RWPE2 (cell line): ENCODE measurements around the gene MCM9.

Experiments
- ATAC-seq: fragments of 200-7000 bp; cut with Tn5 transposase; 3 replicates; pipeline ENCODE4 v1.9.1; 2021; ENCODE audit warnings: low read depth
- DNase-seq: peaks from one replicate; pipeline ENCODE4 v3.0.0-alpha.2; 2020; ENCODE audit warnings: low spot score
- H3K27ac ChIP-seq: fragments of 450-650 bp; 2 replicates; pipeline ENCODE4 v1.5.1; 2017; ENCODE audit warnings: mild to moderate bottlenecking; ENCODE audit not compliant: poor library complexity, severe bottlenecking
- H3K27me3 ChIP-seq: fragments of 250-450 bp; sonication (Bioruptor Pico); 2 replicates; pipeline ENCODE4 v1.5.1; 2021; ENCODE audit warnings: mild to moderate bottlenecking, moderate library complexity; ENCODE audit not compliant: insufficient read depth, poor library complexity, severe bottlenecking
- H3K36me3 ChIP-seq: fragments of 250-450 bp; sonication (Bioruptor Pico); 2 replicates; pipeline ENCODE4 v1.5.1; 2020; ENCODE audit warnings: low read depth, mild to moderate bottlenecking, moderate library complexity
- H3K4me1 ChIP-seq: fragments of 250-450 bp; sonication (Bioruptor Pico); 2 replicates; pipeline ENCODE4 v1.5.1; 2021; ENCODE audit warnings: mild to moderate bottlenecking, moderate library complexity; ENCODE audit not compliant: insufficient read depth, poor library complexity, severe bottlenecking
- H3K4me3 ChIP-seq: fragments of 250-450 bp; sonication (Bioruptor Pico); 2 replicates; pipeline ENCODE4 v1.5.1; 2021; ENCODE audit warnings: mild to moderate bottlenecking, moderate library complexity; ENCODE audit not compliant: severe bottlenecking
- H3K9me3 ChIP-seq: fragments of 250-450 bp; sonication (Bioruptor Pico); 2 replicates; pipeline ENCODE4 v1.5.1; 2021; ENCODE audit warnings: mild to moderate bottlenecking, moderate library complexity; ENCODE audit not compliant: severe bottlenecking
- TF ChIP-seq, protein P1 (sequence below): fragments of 450-650 bp; IDR thresholded peaks from one replicate; pipeline ENCODE4 v1.5.1; 2017; ENCODE audit warnings: mild to moderate bottlenecking, moderate library complexity; ENCODE audit not compliant: poor library complexity, severe bottlenecking

The MCM9 gene

DNA sequence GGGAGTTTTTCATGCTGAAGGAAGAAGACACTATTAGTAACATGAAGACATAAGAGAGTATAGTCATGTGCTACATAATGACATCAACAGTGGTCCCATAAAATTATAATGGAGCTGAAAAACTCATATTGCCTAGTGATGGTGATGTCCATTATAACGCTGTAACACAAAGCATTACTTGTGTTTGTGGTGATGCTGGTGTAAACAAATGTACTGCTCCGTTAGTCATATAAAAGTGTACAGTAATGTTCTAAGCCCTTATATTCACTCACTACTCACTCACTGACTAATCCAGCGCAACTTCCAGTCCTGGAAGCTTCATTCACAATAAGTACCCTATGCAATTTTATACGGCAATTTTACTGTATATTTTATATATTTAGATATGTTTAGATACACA is 67.8 kb downstream of the MCM9 start:
- H3K4me3 ChIP-seq, result no peak overlapping the region
- H3K9me3 ChIP-seq, result no peaks in the 10 kb centered on the region
- no peaks in the 10 kb centered on the region for H3K36me3 ChIP-seq
- DNase-seq (no peak), ATAC-seq (no peak)
- TF ChIP-seq, protein P1, sequence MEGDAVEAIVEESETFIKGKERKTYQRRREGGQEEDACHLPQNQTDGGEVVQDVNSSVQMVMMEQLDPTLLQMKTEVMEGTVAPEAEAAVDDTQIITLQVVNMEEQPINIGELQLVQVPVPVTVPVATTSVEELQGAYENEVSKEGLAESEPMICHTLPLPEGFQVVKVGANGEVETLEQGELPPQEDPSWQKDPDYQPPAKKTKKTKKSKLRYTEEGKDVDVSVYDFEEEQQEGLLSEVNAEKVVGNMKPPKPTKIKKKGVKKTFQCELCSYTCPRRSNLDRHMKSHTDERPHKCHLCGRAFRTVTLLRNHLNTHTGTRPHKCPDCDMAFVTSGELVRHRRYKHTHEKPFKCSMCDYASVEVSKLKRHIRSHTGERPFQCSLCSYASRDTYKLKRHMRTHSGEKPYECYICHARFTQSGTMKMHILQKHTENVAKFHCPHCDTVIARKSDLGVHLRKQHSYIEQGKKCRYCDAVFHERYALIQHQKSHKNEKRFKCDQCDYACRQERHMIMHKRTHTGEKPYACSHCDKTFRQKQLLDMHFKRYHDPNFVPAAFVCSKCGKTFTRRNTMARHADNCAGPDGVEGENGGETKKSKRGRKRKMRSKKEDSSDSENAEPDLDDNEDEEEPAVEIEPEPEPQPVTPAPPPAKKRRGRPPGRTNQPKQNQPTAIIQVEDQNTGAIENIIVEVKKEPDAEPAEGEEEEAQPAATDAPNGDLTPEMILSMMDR, result no peak
- H3K27ac ChIP-seq, result no peak overlapping the region
- no peaks in the 10 kb centered on the region for H3K27me3 ChIP-seq
- no peaks in the 10 kb centered on the region for H3K4me1 ChIP-seq

DNA sequence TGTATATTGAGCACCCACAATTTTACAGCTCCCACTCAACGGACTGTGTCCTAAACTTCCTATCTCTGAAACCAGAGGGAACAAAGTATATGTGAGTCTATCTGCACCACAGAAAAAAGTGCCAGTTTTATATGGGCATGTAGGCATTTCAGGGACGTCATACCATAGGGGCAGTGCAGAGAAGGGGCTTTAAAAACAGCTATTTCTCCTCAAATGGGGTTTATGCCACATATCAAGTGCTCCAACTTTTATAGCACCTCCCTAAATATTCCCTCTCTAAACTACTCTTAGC is 69.9 kb downstream of the MCM9 start:
- DNase-seq (no peak), ATAC-seq (no peak)
- no peak overlapping the region for H3K4me3 ChIP-seq
- H3K27me3 ChIP-seq, result no peaks in the 10 kb centered on the region
- TF ChIP-seq, protein P1, result no peak
- H3K9me3 ChIP-seq, result no peaks in the 10 kb centered on the region
- no peaks in the 10 kb centered on the region for H3K4me1 ChIP-seq
- H3K27ac ChIP-seq, result no peak overlapping the region
- H3K36me3 ChIP-seq, result no peaks in the 10 kb centered on the region

DNA sequence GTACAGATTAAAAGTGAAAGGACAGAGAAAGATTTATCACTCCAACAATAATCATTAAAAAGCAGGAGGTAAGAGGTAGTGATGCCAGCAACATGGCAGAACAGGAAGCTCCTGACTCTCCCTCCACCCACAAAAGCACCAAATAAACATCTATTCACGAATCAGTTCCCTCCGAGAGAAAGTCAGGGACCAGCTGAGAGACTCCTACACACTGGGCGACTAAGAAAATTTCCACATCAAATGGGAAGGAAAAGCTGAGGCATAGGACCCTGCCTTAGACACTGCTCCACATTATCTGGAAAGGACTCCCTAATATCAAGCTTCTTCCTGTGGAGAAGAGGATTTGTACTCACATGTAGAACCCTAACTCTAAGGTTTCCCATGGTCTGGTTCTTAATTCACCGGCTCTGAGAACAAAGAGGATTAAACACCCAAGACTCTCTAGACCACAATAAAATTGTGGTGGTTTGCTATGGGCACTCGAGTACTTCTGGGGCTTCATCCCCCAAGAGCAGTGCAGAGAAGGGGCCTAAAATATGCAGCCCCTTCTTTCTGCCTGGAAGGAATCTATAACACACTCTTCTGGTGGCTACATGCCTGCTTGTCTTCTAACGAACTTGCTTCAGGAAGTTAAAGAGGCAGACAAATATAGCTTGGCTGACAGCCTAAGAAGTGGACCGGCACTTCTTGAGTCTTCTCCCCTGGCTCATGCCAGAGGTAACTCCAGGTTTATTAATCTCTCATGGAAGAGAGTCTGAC is 70.4 kb downstream of the MCM9 start:
- no peaks in the 10 kb centered on the region for H3K9me3 ChIP-seq
- DNase-seq (no peak), ATAC-seq (no peak)
- H3K4me3 ChIP-seq, result no peak overlapping the region
- no peaks in the 10 kb centered on the region for H3K4me1 ChIP-seq
- H3K27me3 ChIP-seq, result no peaks in the 10 kb centered on the region
- TF ChIP-seq, protein P1, result no peak
- no peak overlapping the region for H3K27ac ChIP-seq
- H3K36me3 ChIP-seq, result no peaks in the 10 kb centered on the region

DNA sequence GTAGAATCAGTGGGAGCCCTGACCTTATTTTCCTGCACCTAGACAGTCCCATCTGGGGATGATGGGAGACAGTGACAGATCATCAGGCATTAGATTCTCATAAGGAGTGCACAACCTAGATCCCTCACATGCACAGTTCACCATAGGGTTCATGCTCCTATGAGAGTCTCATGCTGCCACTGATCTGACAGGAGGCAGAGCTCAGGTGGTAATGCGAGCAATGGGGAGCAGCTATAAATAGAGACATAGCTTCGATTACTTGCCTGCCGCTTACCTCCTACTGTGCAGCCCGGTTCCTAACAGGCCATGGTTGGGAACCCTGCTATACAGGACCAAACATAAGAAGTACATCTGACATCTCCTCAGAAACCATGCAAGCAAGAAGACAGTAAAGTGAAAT is 72.5 kb downstream of the MCM9 start:
- ATAC-seq (no peak), DNase-seq (no peak)
- Histone ChIP-seq H3K27me3 (no peaks in the 10 kb centered on the region), H3K9me3 (no peaks in the 10 kb centered on the region), H3K27ac (no peak overlapping the region), H3K4me1 (no peaks in the 10 kb centered on the region), H3K4me3 (no peak overlapping the region), H3K36me3 (no peaks in the 10 kb centered on the region)
- TF ChIP-seq, protein P1, result no peak

DNA sequence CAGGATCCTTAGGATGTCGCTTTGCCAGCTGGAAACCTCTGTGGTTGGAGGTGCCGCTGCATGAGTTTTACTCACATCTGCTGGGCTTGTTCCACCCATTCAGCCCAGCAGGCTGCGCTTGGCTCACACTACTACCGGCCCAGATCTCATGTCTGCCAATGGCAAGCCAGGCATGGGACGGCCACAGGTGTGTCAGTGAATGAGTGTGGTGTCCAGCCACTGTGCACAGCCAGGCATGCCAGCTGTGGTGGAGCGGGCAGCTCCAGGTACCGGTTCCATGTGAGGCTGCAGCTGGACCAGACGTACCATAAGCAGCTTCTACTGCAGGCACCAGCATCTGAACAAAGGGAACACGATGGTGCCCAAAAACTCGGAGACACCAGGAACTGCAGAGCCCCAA is 74.1 kb downstream of the MCM9 start:
- no peak overlapping the region for H3K4me3 ChIP-seq
- no peaks in the 10 kb centered on the region for H3K9me3 ChIP-seq
- DNase-seq (no peak), ATAC-seq (no peak)
- H3K36me3 ChIP-seq, result no peaks in the 10 kb centered on the region
- H3K27me3 ChIP-seq, result no peaks in the 10 kb centered on the region
- H3K4me1 ChIP-seq, result no peaks in the 10 kb centered on the region
- no peak overlapping the region for H3K27ac ChIP-seq
- TF ChIP-seq, protein P1, result no peak
